Choroid plexus epithelial cell (primary cell): ENCODE data around the gene EFCAB8.

ENCODE experiments used
- DNase-seq: peaks from one replicate; pipeline ENCODE4 v3.0.0-alpha.2; 2010; ENCODE audit warnings: low read depth
- H3K4me3 ChIP-seq: 2 replicates; pipeline ENCODE4 v1.5.1; 2011; ENCODE audit warnings: low read depth, mild to moderate bottlenecking, control low read depth, low read length, moderate library complexity
- CTCF ChIP-seq: conservative IDR thresholded peaks from 2 replicates; pipeline ENCODE4 v1.5.1; 2011; ENCODE audit warnings: low read depth, mild to moderate bottlenecking, control low read depth, inconsistent platforms, low read length, moderate library complexity

EFCAB8 gene

GRCh38 chr20:32909896-32910571 is 51.3 kb downstream of the EFCAB8 start:
- no peak for TF ChIP-seq CTCF
- no peak overlapping the region for H3K4me3 ChIP-seq
- no peak for DNase-seq

- H3K4me3 ChIP-seq, result no peak overlapping the region
- TF ChIP-seq CTCF, result no peak
- DNase-seq, result no peak
Observed at GRCh38 chr20:32911355-32911754, 52.6 kb downstream of the EFCAB8 start.

- H3K4me3 ChIP-seq, result no peak overlapping the region
- DNase-seq, result no peak
- no peak for TF ChIP-seq CTCF
Observed at GRCh38 chr20:32912688-32913087, 54.0 kb downstream of the EFCAB8 start.

GRCh38 chr20:32914031-32914430 is 55.3 kb downstream of the EFCAB8 start:
- H3K4me3 ChIP-seq, result no peak overlapping the region
- no peak for DNase-seq
- TF ChIP-seq CTCF, result no peak

GRCh38 chr20:32917191-32917950 is 58.6 kb downstream of the EFCAB8 start:
- no peak for DNase-seq
- TF ChIP-seq CTCF, result no peak
- H3K4me3 ChIP-seq, result no peak overlapping the region

GRCh38 chr20:32918296-32918695 is 59.6 kb downstream of the EFCAB8 start:
- no peak for TF ChIP-seq CTCF
- DNase-seq, result no peak

GRCh38 chr20:32918751-32919150 is 60.0 kb downstream of the EFCAB8 start:
- no peak for DNase-seq
- no peak overlapping the region for H3K4me3 ChIP-seq
- no peak for TF ChIP-seq CTCF

More at GRCh38 chr20:32918296-32918695, 59.6 kb downstream of the EFCAB8 start:
- H3K4me3 ChIP-seq, result no peak overlapping the region
